Ishikawa (cell line): ENCODE data around the gene SYNPO.

Experiments used
- CEBPB ChIP-seq: IDR thresholded peaks from 2 replicates; pipeline ENCODE4 v1.6.1; 2012
- CREB1 ChIP-seq: IDR thresholded peaks from 2 replicates; pipeline ENCODE4 v1.6.1; 2012; ENCODE audit warnings: low read depth
- EGR1 ChIP-seq: IDR thresholded peaks from 2 replicates; pipeline ENCODE4 v1.6.1; 2012
- EP300 ChIP-seq: IDR thresholded peaks from 2 replicates; pipeline ENCODE4 v1.6.1; 2012; ENCODE audit warnings: borderline replicate concordance
- NFIC ChIP-seq: IDR thresholded peaks from 2 replicates; pipeline ENCODE4 v1.6.1; 2012
- TAF1 ChIP-seq: IDR thresholded peaks from 2 replicates; pipeline ENCODE4 v1.6.1; 2012; ENCODE audit warnings: low read depth, mild to moderate bottlenecking
- TCF12 ChIP-seq: IDR thresholded peaks from 2 replicates; pipeline ENCODE4 v1.6.1; 2012; ENCODE audit warnings: low read depth
- TEAD4 ChIP-seq: IDR thresholded peaks from 2 replicates; pipeline ENCODE4 v1.6.1; 2012
- YY1 ChIP-seq: IDR thresholded peaks from 2 replicates; pipeline ENCODE4 v1.6.1; 2012; ENCODE audit warnings: low read depth
- TF ChIP-seq, protein P1 (sequence below): IDR thresholded peaks from 2 replicates; pipeline ENCODE4 v1.6.1; 2012
- TF ChIP-seq, protein P2 (sequence below): IDR thresholded peaks from 2 replicates; pipeline ENCODE4 v1.6.1; 2012

SYNPO gene

DNA sequence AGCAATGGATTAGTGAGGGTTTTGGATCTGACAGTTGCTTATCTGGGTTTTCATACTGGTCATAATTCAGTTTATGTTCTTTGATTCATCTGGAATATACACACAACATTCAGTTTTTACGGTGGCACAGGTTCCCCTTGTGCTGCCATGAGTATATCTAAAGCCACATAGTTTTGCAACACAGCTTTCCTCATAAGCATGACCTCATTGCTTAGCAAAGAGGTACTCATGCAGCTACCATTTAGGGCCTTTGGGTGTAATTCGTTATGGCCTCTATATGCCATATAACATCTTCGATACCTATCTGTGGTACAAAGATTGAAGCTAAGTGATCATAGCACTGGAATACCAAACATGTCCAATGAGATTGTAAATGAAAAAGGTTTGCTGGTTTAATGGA lies 63.3 kb downstream of the SYNPO start:
- TF ChIP-seq, protein P1, sequence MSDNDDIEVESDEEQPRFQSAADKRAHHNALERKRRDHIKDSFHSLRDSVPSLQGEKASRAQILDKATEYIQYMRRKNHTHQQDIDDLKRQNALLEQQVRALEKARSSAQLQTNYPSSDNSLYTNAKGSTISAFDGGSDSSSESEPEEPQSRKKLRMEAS, result no peak
- TF ChIP-seq YY1, result no peak
- TF ChIP-seq EGR1, result no peak
- no peak for TF ChIP-seq TEAD4
- TF ChIP-seq EP300, result no peak
- no peak for TF ChIP-seq CEBPB
- TF ChIP-seq CREB1, result no peak

DNA sequence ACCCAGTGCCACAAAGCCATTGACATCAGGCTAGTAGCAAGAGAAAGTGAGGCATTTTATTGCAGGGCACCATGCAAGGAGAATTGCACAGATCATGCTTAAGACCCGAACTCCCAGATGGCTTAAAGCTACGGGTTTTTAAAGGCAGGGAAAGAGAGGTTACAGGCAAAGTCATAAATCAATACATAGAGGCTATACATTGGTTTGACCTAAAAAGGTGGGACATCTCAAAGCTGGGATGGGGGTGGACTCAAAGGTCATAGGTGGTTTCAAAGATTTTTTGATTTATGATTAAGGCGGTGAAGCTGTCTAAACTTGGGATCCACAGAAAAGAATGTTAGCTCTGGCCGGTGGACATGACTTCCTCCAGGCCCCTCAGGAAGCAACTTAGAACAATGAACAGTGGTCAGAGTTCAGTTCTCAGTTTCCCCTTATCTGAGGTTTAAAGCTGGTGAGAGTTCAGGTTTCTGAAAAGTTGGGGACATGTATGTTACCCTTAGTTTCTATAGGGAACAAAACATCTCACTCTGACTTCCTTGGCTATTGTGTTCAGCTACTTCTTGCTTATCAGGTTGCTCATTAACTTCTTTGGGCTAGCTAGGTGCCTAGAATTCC lies 66.4 kb downstream of the SYNPO start:
- no peak for TF ChIP-seq TEAD4
- TF ChIP-seq, protein P1, result no peak
- TF ChIP-seq, protein P2, sequence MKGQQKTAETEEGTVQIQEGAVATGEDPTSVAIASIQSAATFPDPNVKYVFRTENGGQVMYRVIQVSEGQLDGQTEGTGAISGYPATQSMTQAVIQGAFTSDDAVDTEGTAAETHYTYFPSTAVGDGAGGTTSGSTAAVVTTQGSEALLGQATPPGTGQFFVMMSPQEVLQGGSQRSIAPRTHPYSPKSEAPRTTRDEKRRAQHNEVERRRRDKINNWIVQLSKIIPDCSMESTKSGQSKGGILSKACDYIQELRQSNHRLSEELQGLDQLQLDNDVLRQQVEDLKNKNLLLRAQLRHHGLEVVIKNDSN, result no peak
- TF ChIP-seq TAF1, result no peak
- TF ChIP-seq NFIC, result no peak
- no peak for TF ChIP-seq TCF12
